Spleen (tissue), 7 donors: ENCODE data around the gene ASAP2.

Experiments used
- POLR2AphosphoS5 ChIP-seq, 3 donors: sonication (generic); formaldehyde crosslinking; IDR thresholded peaks; one replicate each; pipeline ENCODE4 v1.5.1; 2017; ENCODE audit warnings: antibody characterized with exemption in 3 of 3
- TF ChIP-seq, protein P1 (sequence below), 11 experiments: fragments of 200-600 bp in 7 of 11; fragments of 450-650 bp in 4 of 11; sonication (generic) in 4 of 11; IDR thresholded peaks in 8 of 11; conservative IDR thresholded peaks in 3 of 11; 1 replicate in 7 of 11; 2 replicates in 4 of 11; pipeline versions ENCODE4 v1.4.0 to v1.8.0; 2016 to 2021; ENCODE audit warnings: antibody characterized with exemption in 11 of 11, inconsistent platforms in 4 of 11, mild to moderate bottlenecking in 1 of 11
- donor health status: DM: no; HTN: no; CAD: no; lungs with moderate emphysema.
- donor health status: DM: no; HTN: no; CAD: no.
- donor health status: DM: no; HTN: no; CAD: no.

DNA sequence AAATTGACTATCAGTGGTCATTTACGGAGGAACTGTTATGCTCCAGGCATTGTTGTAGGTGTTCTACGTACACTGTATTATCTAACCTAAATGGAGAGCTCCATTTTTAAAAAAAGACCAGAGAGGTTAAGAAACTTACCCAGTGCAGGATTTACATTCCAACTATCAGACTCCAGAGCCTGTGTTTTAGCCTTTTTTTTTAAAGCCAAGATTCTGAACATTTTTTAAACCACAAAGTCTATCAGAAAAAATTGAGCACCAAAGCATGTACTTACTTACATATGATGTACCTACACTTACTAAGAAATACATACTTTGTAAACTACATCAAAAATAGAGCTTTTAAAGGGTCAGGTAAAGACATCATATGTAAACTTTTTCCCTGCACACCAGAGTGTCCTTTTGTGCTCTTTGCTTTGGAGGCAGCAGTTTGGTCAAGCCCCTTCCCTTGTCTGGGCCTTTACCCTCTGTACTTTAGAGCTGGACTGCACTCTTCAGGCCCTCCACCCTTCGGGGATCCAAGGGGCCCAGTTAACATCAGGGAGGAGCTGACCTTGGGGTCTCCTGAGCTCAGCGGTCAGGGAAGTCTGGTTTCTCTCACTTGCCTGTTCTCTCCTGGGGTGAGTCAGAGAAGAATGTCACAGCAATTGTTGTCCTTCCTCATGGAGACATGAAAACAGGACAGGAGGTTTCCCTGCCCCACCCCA lies 158.3 kb downstream of the ASAP2 start:
- TF ChIP-seq, protein P1, sequence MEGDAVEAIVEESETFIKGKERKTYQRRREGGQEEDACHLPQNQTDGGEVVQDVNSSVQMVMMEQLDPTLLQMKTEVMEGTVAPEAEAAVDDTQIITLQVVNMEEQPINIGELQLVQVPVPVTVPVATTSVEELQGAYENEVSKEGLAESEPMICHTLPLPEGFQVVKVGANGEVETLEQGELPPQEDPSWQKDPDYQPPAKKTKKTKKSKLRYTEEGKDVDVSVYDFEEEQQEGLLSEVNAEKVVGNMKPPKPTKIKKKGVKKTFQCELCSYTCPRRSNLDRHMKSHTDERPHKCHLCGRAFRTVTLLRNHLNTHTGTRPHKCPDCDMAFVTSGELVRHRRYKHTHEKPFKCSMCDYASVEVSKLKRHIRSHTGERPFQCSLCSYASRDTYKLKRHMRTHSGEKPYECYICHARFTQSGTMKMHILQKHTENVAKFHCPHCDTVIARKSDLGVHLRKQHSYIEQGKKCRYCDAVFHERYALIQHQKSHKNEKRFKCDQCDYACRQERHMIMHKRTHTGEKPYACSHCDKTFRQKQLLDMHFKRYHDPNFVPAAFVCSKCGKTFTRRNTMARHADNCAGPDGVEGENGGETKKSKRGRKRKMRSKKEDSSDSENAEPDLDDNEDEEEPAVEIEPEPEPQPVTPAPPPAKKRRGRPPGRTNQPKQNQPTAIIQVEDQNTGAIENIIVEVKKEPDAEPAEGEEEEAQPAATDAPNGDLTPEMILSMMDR (IDR thresholded peaks at IDR 0.05 in 8 of 11, conservative IDR thresholded peaks at IDR 0.05 in 3 of 11), result no peak
- no peak for TF ChIP-seq POLR2AphosphoS5 (IDR thresholded peaks at IDR 0.05)
